GM18907 (cell line): ENCODE data around the gene ZSCAN16.

Experiments
- ATAC-seq: cut with Tn5 transposase; IDR thresholded peaks from one replicate; pipeline ENCODE4 v1.9.1; 2021; ENCODE audit warnings: mild to moderate bottlenecking, moderate library complexity; ENCODE audit not compliant: unreplicated experiment

Gene ZSCAN16

GRCh38 chr6:28167926-28168325 is 43.5 kb downstream of the ZSCAN16 start:
- ATAC-seq = no peak

GRCh38 chr6:28171271-28171670 is 46.9 kb downstream of the ZSCAN16 start:
- ATAC-seq = no peak

DNA sequence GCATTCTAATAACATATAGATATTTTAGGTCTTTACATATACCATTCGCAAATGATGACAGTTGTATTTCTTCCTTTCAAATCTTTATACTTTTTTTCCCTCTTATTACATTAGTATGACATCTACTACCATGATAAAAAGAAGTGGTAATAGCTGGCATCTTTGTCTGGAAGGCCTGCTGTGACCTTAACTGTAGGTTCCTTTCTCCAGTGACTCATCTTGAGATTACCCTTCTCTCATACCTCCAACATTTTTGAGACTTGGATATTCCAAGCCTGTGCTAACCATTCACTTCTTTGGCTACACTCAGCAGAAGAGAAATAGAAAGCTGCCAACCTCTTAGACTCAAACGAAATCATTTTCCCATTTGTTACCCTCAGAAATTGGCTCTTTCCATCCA is 47.6 kb downstream of the ZSCAN16 start:
- ATAC-seq = no peak

GRCh38 chr6:28176373-28176772 is 52.0 kb downstream of the ZSCAN16 start:
- no peak for ATAC-seq
